A673 (cell line): ENCODE data around the gene MYO18B.

Experiments
- CTCF ChIP-seq: fragments of 300-800, 200-600 bp; sonication (generic); conservative IDR thresholded peaks from 2 replicates; pipeline ENCODE4 v1.5.1; 2017; ENCODE audit warnings: low read depth, mild to moderate bottlenecking, antibody characterized with exemption, low read length, moderate library complexity, mixed read lengths
- EZH2 ChIP-seq: fragments of 200-600 bp; sonication (generic); IDR thresholded peaks from 2 replicates; pipeline ENCODE4 v1.6.1; 2017; ENCODE audit warnings: borderline replicate concordance, low read depth, mild to moderate bottlenecking, mixed read lengths, antibody characterized with exemption, low read length; ENCODE audit not compliant: poor library complexity, severe bottlenecking

GRCh38 chr22:26002456-26002855 lies 260.5 kb downstream of the MYO18B start:
- TF ChIP-seq CTCF (no peak), EZH2 (no peak)
